ENCODE data around the gene ATF4. TPM values are rescaled to one million over a fixed set of nuclear protein-coding genes. Genes with fewer than 3 reads are reported as not detected.
A peak's percentile ranks its signal among the peaks of the same experiment; 100 is the strongest.

The ATF4 gene
- total and polyA plus RNA-seq, 2 of the 13 experiments (the other 11 are each of a cell fraction or from before 2014, with no cell fraction given) = 486 to 1,297 TPM

DNA sequence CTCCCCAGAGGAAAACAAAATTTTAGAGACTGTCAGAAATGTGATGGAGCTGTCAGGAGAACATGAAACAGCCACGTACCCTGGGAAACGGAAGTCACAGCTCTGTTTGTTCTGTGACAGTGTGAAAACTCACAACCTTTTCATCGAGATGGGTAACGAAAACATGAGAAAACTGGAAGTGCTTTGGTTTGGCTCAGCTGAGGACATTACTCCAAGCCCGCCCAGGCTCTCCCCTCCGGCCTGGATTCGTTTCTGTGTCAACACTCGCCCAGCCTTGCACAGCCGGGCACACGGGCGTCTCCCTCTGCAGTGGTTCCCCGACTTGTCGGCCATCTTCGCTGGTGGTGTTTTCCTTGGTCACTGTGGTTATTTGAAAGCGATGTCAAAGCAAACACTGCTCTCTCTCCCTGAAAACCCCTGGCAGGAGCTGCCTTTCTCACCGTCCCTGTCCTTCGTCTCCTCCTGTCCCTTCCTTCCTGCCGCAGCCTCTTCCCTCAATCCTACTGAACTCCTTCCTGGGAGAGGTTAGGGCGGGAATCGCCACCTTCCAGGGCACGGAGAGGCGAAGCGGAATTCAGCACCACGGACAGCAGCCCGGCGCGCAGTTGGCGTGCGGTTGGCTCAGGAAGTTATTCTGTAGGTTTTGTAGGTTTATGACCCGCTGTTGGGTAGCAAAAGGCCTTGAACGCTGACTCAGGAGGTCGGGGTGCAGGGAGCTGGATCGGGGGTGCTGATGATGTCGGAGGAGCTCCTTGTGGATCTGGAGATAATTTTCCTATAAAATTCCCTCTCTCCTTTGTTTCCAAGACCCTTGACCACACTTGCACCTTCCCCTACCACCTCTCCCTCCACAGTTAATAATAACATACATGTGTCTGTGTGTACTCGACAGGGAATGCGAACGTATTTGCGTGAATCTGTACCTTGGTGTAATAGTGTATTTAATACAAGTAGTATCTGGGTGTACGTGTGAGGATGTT, 25.3 kb downstream of the ATF4 start (continued):
- TF ChIP-seq CHCHD3 (CRISPR knock-in tag; IDR thresholded peaks at IDR 0.05) (no peak), ZNF678 (CRISPR knock-in tag; IDR thresholded peaks at IDR 0.05) (0 out of 2 replicates have a peak, but pooled peaks have one; percentile 74), MXI1 (IDR thresholded peaks at IDR 0.05; ENCODE audit: borderline replicate concordance, low read depth, low read length) (peak; percentile 54; the same call in 1 of the 3 replicates), FOXA3 (CRISPR knock-in tag; IDR thresholded peaks at IDR 0.05) (peak; percentile 52; the same call in 1 of the 2 replicates), MXD3 (CRISPR knock-in tag; IDR thresholded peaks at IDR 0.05) (peak; percentile 96), CENPBD1 (CRISPR knock-in tag; IDR thresholded peaks at IDR 0.05; ENCODE audit: borderline replicate concordance, low read depth) (no peak), ZNF597 (CRISPR knock-in tag; IDR thresholded peaks at IDR 0.05) (no peak), PRMT3 (CRISPR knock-in tag; IDR thresholded peaks at IDR 0.05; ENCODE audit: borderline replicate concordance, low read depth) (peak; percentile 76; the same call in 1 of the 2 replicates), SOX5 (CRISPR knock-in tag; IDR thresholded peaks at IDR 0.05; ENCODE audit: borderline replicate concordance) (peak; percentile 49; the same call in 1 of the 2 replicates), TARDBP (CRISPR knock-in tag; IDR thresholded peaks at IDR 0.05) (no peak; the same call in 1 of the 2 replicates), ZNF430 (CRISPR knock-in tag; IDR thresholded peaks at IDR 0.05) (peak; percentile 88; the same call in 1 of the 2 replicates), PTBP1 (IDR thresholded peaks at IDR 0.05; ENCODE audit: low read depth, low read length, poor library complexity, severe bottlenecking) (no peak), MIER3 (CRISPR knock-in tag; IDR thresholded peaks at IDR 0.05; ENCODE audit: borderline replicate concordance) (peak; percentile 90; the same call in 1 of the 2 replicates), MIER2 (CRISPR knock-in tag; IDR thresholded peaks at IDR 0.05) (peak; percentile 99), ZNF230 (CRISPR knock-in tag; IDR thresholded peaks at IDR 0.05) (no peak; the same call in 1 of the 2 replicates), ZNF747 (CRISPR knock-in tag; IDR thresholded peaks at IDR 0.05; ENCODE audit: borderline replicate concordance) (0 out of 2 replicates have a peak, but pooled peaks have one; percentile 43)
- TF ChIP-seq, protein P1, sequence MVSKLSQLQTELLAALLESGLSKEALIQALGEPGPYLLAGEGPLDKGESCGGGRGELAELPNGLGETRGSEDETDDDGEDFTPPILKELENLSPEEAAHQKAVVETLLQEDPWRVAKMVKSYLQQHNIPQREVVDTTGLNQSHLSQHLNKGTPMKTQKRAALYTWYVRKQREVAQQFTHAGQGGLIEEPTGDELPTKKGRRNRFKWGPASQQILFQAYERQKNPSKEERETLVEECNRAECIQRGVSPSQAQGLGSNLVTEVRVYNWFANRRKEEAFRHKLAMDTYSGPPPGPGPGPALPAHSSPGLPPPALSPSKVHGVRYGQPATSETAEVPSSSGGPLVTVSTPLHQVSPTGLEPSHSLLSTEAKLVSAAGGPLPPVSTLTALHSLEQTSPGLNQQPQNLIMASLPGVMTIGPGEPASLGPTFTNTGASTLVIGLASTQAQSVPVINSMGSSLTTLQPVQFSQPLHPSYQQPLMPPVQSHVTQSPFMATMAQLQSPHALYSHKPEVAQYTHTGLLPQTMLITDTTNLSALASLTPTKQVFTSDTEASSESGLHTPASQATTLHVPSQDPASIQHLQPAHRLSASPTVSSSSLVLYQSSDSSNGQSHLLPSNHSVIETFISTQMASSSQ (IDR thresholded peaks at IDR 0.05; ENCODE audit: low read depth) = no peak
- TF ChIP-seq, protein P1 (CRISPR knock-in tag; IDR thresholded peaks at IDR 0.05; ENCODE audit: borderline replicate concordance) = 0 out of 2 replicates have a peak, but pooled peaks have one; percentile 42
- TF ChIP-seq, protein P2, sequence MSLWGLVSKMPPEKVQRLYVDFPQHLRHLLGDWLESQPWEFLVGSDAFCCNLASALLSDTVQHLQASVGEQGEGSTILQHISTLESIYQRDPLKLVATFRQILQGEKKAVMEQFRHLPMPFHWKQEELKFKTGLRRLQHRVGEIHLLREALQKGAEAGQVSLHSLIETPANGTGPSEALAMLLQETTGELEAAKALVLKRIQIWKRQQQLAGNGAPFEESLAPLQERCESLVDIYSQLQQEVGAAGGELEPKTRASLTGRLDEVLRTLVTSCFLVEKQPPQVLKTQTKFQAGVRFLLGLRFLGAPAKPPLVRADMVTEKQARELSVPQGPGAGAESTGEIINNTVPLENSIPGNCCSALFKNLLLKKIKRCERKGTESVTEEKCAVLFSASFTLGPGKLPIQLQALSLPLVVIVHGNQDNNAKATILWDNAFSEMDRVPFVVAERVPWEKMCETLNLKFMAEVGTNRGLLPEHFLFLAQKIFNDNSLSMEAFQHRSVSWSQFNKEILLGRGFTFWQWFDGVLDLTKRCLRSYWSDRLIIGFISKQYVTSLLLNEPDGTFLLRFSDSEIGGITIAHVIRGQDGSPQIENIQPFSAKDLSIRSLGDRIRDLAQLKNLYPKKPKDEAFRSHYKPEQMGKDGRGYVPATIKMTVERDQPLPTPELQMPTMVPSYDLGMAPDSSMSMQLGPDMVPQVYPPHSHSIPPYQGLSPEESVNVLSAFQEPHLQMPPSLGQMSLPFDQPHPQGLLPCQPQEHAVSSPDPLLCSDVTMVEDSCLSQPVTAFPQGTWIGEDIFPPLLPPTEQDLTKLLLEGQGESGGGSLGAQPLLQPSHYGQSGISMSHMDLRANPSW (CRISPR knock-in tag; IDR thresholded peaks at IDR 0.05; ENCODE audit: borderline replicate concordance) = no peak

All from HepG2 (cell line).